Fibroblast of villous mesenchyme (primary cell): ENCODE data around the gene ACKR3. TPM values are rescaled to one million over a fixed set of nuclear protein-coding genes. Genes with fewer than 3 reads are reported as not detected.
A peak's percentile ranks its signal among the peaks of the same experiment; 100 is the strongest.

ENCODE experiments used
- DNase-seq: peaks from one replicate; pipeline ENCODE4 v3.0.0-alpha.2; 2010; ENCODE audit warnings: low read depth
- H3K4me3 ChIP-seq: 2 replicates; pipeline ENCODE4 v1.5.1; 2011; ENCODE audit warnings: low read depth, mild to moderate bottlenecking, low read length
- CTCF ChIP-seq: IDR thresholded peaks from 2 replicates; pipeline ENCODE4 v1.5.1; 2012; ENCODE audit warnings: low read depth, mild to moderate bottlenecking, low read length; ENCODE audit not compliant: insufficient read depth
- total RNA-seq: library from RNA; depleted of rRNA; stranded (reverse); fragments of >200 nt; gene quantifications from 2 replicates; pipeline ENCODE4 v1.2.3, GENCODE V29; 2012

The ACKR3 gene
- total RNA-seq, 1 donor = not detected

- no peak for DNase-seq
- TF ChIP-seq CTCF = no peak
- no peak overlapping the region for H3K4me3 ChIP-seq
Measured at GRCh38 chr2:236629961-236630872, 60.6 kb downstream of the ACKR3 start.

GRCh38 chr2:236631281-236631855, 61.7 kb downstream of the ACKR3 start:
- H3K4me3 ChIP-seq = no peak overlapping the region
- peak; percentile 43 for DNase-seq
- no peak for TF ChIP-seq CTCF

GRCh38 chr2:236631856-236632291, 62.2 kb downstream of the ACKR3 start:
- no peak for TF ChIP-seq CTCF
- H3K4me3 ChIP-seq = no peak overlapping the region
- no peak for DNase-seq
